Tongue (tissue), 2 donors: Measurements from ENCODE around the gene EHBP1L1. TPM values are rescaled to one million over a fixed set of nuclear protein-coding genes. Genes with fewer than 3 reads are reported as not detected.
A peak's percentile ranks its signal among the peaks of the same experiment; 100 is the strongest.
"Not testable (repeated sequence)": the region's sequence is repeated elsewhere in the genome, so short reads cannot be mapped to it uniquely, and the experiment has no call there.

Source experiments
- DNase-seq: peaks from one replicate; pipeline ENCODE4 v3.0.0-alpha.2; 2015
- total RNA-seq: library from RNA; depleted of rRNA; stranded (reverse); fragments of >200 nt; gene quantifications from one replicate; pipeline ENCODE4 v1.2.3, GENCODE V29; 2014

EHBP1L1 gene
- total RNA-seq, 1 donor from 2014 or later: 284 TPM

GRCh38 chr11:65560555-65561418, 15.1 kb upstream of the EHBP1L1 start:
- DNase-seq: peak; percentile 80

GRCh38 chr11:65562020-65562419, 13.8 kb upstream of the EHBP1L1 start:
- no peak for DNase-seq

- DNase-seq: no peak
Observed at GRCh38 chr11:65562788-65563187, 13.1 kb upstream of the EHBP1L1 start.

- DNase-seq: no peak
Observed at GRCh38 chr11:65563601-65564000, 12.3 kb upstream of the EHBP1L1 start.

- DNase-seq: not testable (repeated sequence)
Observed at GRCh38 chr11:65564879-65565559, 10.8 kb upstream of the EHBP1L1 start.

GRCh38 chr11:65565624-65566453, 10.0 kb upstream of the EHBP1L1 start:
- DNase-seq: no peak

GRCh38 chr11:65569164-65569972, 6.5 kb upstream of the EHBP1L1 start:
- no peak for DNase-seq

GRCh38 chr11:65569973-65570918, 5.6 kb upstream of the EHBP1L1 start, which contains the start of gene ZNRD2:
TSS of gene ZNRD2 (plus strand) at chr11:65570477. CDS start at chr11:65570492, 15 bp downstream.
- peak; percentile 99 for DNase-seq

GRCh38 chr11:65571420-65571819, 4.4 kb upstream of the EHBP1L1 start:
- DNase-seq: no peak

GRCh38 chr11:65571940-65572339, 3.9 kb upstream of the EHBP1L1 start:
- DNase-seq: peak; percentile 71

- DNase-seq: peak; percentile 97
Observed at GRCh38 chr11:65572356-65573051, 3.3 kb upstream of the EHBP1L1 start, which contains the start of gene FAM89B. TSS of gene FAM89B (plus strand) at chr11:65572538. CDS start at chr11:65572670, 132 bp downstream.

- no peak for DNase-seq
Observed at GRCh38 chr11:65573391-65574079, 2.3 kb upstream of the EHBP1L1 start.

- DNase-seq: peak; percentile 92
Observed at GRCh38 chr11:65574109-65574810, 1.6 kb upstream of the EHBP1L1 start.

GRCh38 chr11:65574811-65575567, 864 bp upstream of the EHBP1L1 start:
- no peak for DNase-seq

GRCh38 chr11:65576232-65576866, 496 bp downstream of the EHBP1L1 start:
- DNase-seq: no peak

GRCh38 chr11:65576867-65577755, 1.3 kb downstream of the EHBP1L1 start:
- DNase-seq: peak; percentile 91
